HL-60 (cell line): ENCODE data around the gene AOPEP.
"Not testable (repeated sequence)": the region's sequence is repeated elsewhere in the genome, so short reads cannot be mapped to it uniquely, and the experiment has no call there.

ENCODE experiments used
- DNase-seq, 2 experiments: peaks; one replicate each; pipeline ENCODE4 v3.0.0-alpha.2; 2010 to 2020; ENCODE audit warnings: low read depth in 1 of 2, low spot score in 1 of 2
- H3K27ac ChIP-seq: fragments of 250-450 bp; sonication (Bioruptor Pico); replicated peaks from 2 replicates; pipeline ENCODE4 v1.5.1; 2020; ENCODE audit warnings: mild to moderate bottlenecking, moderate library complexity
- H3K27me3 ChIP-seq: fragments of 250-450 bp; sonication (Bioruptor Pico); 2 replicates; pipeline ENCODE4 v1.5.1; 2021; ENCODE audit warnings: mild to moderate bottlenecking, moderate library complexity; ENCODE audit not compliant: insufficient read depth, poor library complexity, severe bottlenecking
- H3K4me3 ChIP-seq: replicated peaks from 2 replicates; pipeline ENCODE4 v1.5.1; 2011; ENCODE audit warnings: mild to moderate bottlenecking, control low read depth, low read length; ENCODE audit not compliant: insufficient read depth
- GABPA ChIP-seq: IDR thresholded peaks from 2 replicates; pipeline ENCODE4 v1.6.1; 2012; ENCODE audit warnings: low read depth
- POLR2AphosphoS5 ChIP-seq: IDR thresholded peaks from 2 replicates; pipeline ENCODE4 v1.6.1; 2012; ENCODE audit warnings: low read depth
- REST ChIP-seq: IDR thresholded peaks from 2 replicates; pipeline ENCODE4 v1.6.1; 2012; ENCODE audit warnings: low read depth; ENCODE audit not compliant: insufficient replicate concordance
- SPI1 ChIP-seq: IDR thresholded peaks from 2 replicates; pipeline ENCODE4 v1.6.1; 2012; ENCODE audit warnings: low read depth, mild to moderate bottlenecking, borderline replicate concordance
- TF ChIP-seq, protein P1 (sequence below): IDR thresholded peaks from one replicate; pipeline ENCODE4 v1.5.1; 2011; ENCODE audit warnings: low read length, control low read depth, inconsistent platforms; ENCODE audit not compliant: insufficient read depth

The AOPEP gene

DNA sequence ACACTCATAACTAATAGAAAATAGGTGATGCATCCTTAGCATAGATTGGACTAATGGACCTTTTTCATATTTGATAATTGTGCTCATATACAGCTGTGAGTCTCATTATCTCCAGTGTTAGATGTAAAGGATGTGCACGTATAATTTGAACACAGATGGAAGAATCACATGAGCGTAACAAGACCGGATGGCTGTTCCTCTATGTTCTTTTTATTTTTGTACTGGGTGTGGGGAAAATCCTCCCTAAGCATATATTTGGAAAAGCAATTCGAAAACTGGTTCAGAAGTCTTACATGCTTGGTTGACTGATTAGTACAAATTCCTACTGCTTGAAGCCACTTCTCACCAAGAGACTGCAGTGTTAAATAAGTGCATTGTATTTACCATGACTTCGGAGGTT, 230.2 kb downstream of the AOPEP start:
- no peaks in the 10 kb centered on the region for H3K27me3 ChIP-seq
- DNase-seq = no peak
- H3K4me3 ChIP-seq = no peak overlapping the region
- no peak overlapping the region for H3K27ac ChIP-seq
- TF ChIP-seq, protein P1, sequence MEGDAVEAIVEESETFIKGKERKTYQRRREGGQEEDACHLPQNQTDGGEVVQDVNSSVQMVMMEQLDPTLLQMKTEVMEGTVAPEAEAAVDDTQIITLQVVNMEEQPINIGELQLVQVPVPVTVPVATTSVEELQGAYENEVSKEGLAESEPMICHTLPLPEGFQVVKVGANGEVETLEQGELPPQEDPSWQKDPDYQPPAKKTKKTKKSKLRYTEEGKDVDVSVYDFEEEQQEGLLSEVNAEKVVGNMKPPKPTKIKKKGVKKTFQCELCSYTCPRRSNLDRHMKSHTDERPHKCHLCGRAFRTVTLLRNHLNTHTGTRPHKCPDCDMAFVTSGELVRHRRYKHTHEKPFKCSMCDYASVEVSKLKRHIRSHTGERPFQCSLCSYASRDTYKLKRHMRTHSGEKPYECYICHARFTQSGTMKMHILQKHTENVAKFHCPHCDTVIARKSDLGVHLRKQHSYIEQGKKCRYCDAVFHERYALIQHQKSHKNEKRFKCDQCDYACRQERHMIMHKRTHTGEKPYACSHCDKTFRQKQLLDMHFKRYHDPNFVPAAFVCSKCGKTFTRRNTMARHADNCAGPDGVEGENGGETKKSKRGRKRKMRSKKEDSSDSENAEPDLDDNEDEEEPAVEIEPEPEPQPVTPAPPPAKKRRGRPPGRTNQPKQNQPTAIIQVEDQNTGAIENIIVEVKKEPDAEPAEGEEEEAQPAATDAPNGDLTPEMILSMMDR = no peak
- TF ChIP-seq REST = no peak
- no peak for TF ChIP-seq GABPA
- TF ChIP-seq POLR2AphosphoS5 = no peak
- TF ChIP-seq SPI1 = no peak

DNA sequence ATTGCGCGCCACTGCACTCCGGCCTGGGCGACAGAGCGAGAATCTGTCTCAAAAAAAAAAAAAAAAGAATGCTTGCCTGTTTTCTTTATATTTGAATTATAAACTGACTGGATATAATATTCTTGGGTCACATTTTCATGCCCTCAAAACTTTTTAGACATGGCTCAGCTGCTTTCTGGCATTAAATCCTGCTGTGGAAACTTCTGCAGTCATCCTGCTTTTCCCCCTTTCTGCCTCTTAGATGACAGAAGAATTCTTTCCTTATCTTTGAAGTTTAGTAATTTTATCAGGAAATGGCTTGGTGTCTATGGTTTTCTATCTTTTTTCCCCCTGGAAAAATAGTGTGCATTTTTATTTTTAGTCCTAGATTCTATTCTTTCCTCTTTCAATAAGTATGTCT, 234.5 kb downstream of the AOPEP start:
- DNase-seq = no peak
- no peak overlapping the region for H3K27ac ChIP-seq
- H3K27me3 ChIP-seq = no peaks in the 10 kb centered on the region
- TF ChIP-seq REST = no peak
- TF ChIP-seq GABPA = no peak
- TF ChIP-seq SPI1 = no peak
- TF ChIP-seq POLR2AphosphoS5 = no peak
- TF ChIP-seq, protein P1 = no peak
- H3K4me3 ChIP-seq = no peak overlapping the region

DNA sequence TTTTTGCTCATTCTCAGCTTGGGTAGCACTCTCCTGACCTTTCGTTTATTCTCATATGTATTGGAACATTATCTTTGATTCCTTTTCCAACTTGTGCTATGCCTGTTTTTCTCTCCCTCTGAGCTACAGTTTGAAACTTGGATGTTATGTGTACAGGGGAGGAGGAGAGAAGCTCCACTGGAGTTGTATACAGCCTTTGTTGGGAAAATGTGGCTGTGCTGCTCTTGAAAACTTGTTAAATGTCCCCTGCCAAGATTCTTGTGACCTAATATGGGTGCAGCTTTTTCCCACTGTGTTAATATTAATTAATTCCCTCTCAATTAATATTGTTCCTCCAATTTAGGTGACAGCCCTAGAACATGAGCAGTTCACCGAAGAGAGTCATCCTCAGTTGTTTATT, 235.4 kb downstream of the AOPEP start:
- no peaks in the 10 kb centered on the region for H3K27me3 ChIP-seq
- no peak for TF ChIP-seq POLR2AphosphoS5
- no peak for TF ChIP-seq SPI1
- TF ChIP-seq REST = no peak
- TF ChIP-seq GABPA = no peak
- TF ChIP-seq, protein P1 = no peak

DNA sequence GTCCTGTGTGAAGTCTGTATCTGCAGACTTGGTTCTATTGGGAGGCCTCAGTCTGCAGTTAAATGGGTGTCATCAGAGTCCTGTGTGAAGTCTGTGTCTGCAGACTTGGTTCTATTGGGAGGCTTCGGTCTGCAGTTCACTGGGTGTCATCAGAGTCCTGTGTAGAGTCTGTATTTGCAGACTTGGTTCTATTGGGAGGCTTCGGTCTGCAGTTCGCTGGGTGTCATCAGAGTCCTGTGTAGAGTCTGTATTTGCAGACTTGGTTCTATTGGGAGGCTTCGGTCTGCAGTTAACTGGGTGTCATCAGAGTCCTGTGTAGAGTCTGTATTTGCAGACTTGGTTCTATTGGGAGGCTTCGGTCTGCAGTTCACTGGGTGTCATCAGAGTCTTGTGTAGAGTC, 239.1 kb downstream of the AOPEP start:
- H3K27ac ChIP-seq, H3K27me3 ChIP-seq, H3K4me3 ChIP-seq, DNase-seq: not testable (repeated sequence)

More for the DNA sequence above, 235.4 kb downstream of the AOPEP start:
- DNase-seq = no peak
- no peak overlapping the region for H3K4me3 ChIP-seq
- H3K27ac ChIP-seq = no peak overlapping the region

- DNase-seq, H3K27ac ChIP-seq, H3K27me3 ChIP-seq, H3K4me3 ChIP-seq: not testable (repeated sequence)
Observed at GRCh38 chr9:94966046-94966445, 239.5 kb downstream of the AOPEP start.
